GM12878 (cell line): ENCODE results near the gene HEBP1. TPM values are rescaled to one million over a fixed set of nuclear protein-coding genes. Genes with fewer than 3 reads are reported as not detected.

Experiments
- ATAC-seq: fragments of 200-7000 bp; cut with Tn5 transposase; 3 replicates; pipeline ENCODE4 v1.9.1; 2020; ENCODE audit warnings: mild to moderate bottlenecking, moderate library complexity
- BruUV-seq: library from RNA; stranded (reverse); fragments of 400-500 nt; replicated peaks from 2 replicates; lab custom pipeline; 2021; lab: Mats Ljungman, UMichigan
- CTCF ChIA-PET: fragments of 300-600 bp; sonication (Branson Sonifier 250); formaldehyde crosslinking; extraction: SDS; loops from one replicate; lab custom pipeline; 2021; ENCODE audit warnings: inconsistent platforms; lab: Yijun Ruan, JAX
- POLR2A ChIA-PET: fragments of 350-600 bp; formaldehyde crosslinking; extraction: SDS; loops from one replicate; lab custom pipeline; 2021; ENCODE audit warnings: inconsistent platforms; lab: Charles Lee
- RAD21 ChIA-PET: fragments of 300-600 bp; sonication (Branson Sonifier 250); formaldehyde crosslinking; loops from one replicate; lab custom pipeline; 2023; ENCODE audit warnings: antibody characterized with exemption; ENCODE audit not compliant: unreplicated experiment; lab: Charles Lee
- SMC1A ChIA-PET: fragments of 300-600 bp; sonication (Branson Sonifier 250); formaldehyde crosslinking; loops from one replicate; lab custom pipeline; 2023; ENCODE audit not compliant: unreplicated experiment, uncharacterized antibody; lab: Charles Lee
- DNase-seq: peaks from one replicate; pipeline ENCODE4 v3.0.0-alpha.2; 2011; ENCODE audit warnings: low read depth, low spot score
- FAIRE-seq: peaks from 3 replicates; lab custom pipeline; 2011; peaks lifted over from hg19 to GRCh38; lab: Jason Lieb, UNC
- H2AFZ ChIP-seq: 2 replicates; pipeline ENCODE4 v1.6.0; 2011; ENCODE audit warnings: low read depth, low read length, control low read depth; ENCODE audit not compliant: control insufficient read depth
- H3K27ac ChIP-seq: 2 replicates; pipeline ENCODE4 v1.5.1; 2011; ENCODE audit warnings: control low read depth; ENCODE audit not compliant: control insufficient read depth, insufficient read depth
- H3K27me3 ChIP-seq, 2 experiments: replicated peaks in 1 of 2; 2 replicates each; pipeline versions ENCODE4 v1.6.0 to v1.6.1; 2011; ENCODE audit warnings: low read length in 1 of 2; ENCODE audit not compliant: control insufficient read depth in 2 of 2, insufficient read depth in 2 of 2
- H3K36me3 ChIP-seq, 2 experiments: 2 replicates each; pipeline ENCODE4 v1.5.1; 2011; ENCODE audit warnings: low read length in 1 of 2; ENCODE audit not compliant: control insufficient read depth in 2 of 2, insufficient read depth in 2 of 2
- H3K4me1 ChIP-seq: 2 replicates; pipeline ENCODE4 v1.6.1; 2011; ENCODE audit warnings: mild to moderate bottlenecking, low read length, moderate library complexity, mixed read lengths; ENCODE audit not compliant: control insufficient read depth, insufficient read depth
- H3K4me2 ChIP-seq: 2 replicates; pipeline ENCODE4 v1.6.0; 2011; ENCODE audit warnings: control low read depth; ENCODE audit not compliant: control insufficient read depth, insufficient read depth
- H3K4me3 ChIP-seq: fragments of 200-600 bp; sonication (generic); 2 replicates; pipeline ENCODE4 v1.5.1; 2016
- H3K79me2 ChIP-seq: 2 replicates; pipeline ENCODE4 v1.6.0; 2011; ENCODE audit warnings: low read length; ENCODE audit not compliant: control insufficient read depth, insufficient read depth
- H3K9ac ChIP-seq: 2 replicates; pipeline ENCODE4 v1.8.0; 2011; ENCODE audit warnings: low read length, control low read depth, mixed read lengths; ENCODE audit not compliant: control insufficient read depth, insufficient read depth
- H3K9me3 ChIP-seq: replicated peaks from 3 replicates; pipeline ENCODE4 v1.5.1; 2011; ENCODE audit warnings: mild to moderate bottlenecking, low read length; ENCODE audit not compliant: control insufficient read depth, insufficient read depth
- H4K20me1 ChIP-seq: 2 replicates; pipeline ENCODE4 v1.6.0; 2011; ENCODE audit not compliant: control insufficient read depth, insufficient read depth
- ESRRA ChIP-seq: IDR thresholded peaks from 2 replicates; pipeline ENCODE4 v1.6.1; 2012; ENCODE audit warnings: mild to moderate bottlenecking, low read length, improper control_type of control experiment
- JUNB ChIP-seq: IDR thresholded peaks from 2 replicates; pipeline ENCODE4 v1.6.1; 2016; ENCODE audit warnings: antibody characterized with exemption, mild to moderate bottlenecking
- KAT2A ChIP-seq: conservative IDR thresholded peaks from 2 replicates; pipeline ENCODE4 v1.6.1; 2011; ENCODE audit warnings: low read depth, low read length; ENCODE audit not compliant: control insufficient read depth
- PML ChIP-seq: IDR thresholded peaks from 2 replicates; pipeline ENCODE4 v1.6.1; 2012; ENCODE audit warnings: low read length, inconsistent platforms
- WGBS: methylation state at CpG from one replicate; pipeline ENCODE4 v1.1.6; 2016; ENCODE audit warnings: low lambda C conversion rate; ENCODE audit not compliant: insufficient replicate concordance, insufficient coverage; ENCODE audit errors: missing lambda C conversion rate; 5-methylcytosine and 5-hydroxymethylcytosine counted together
- in situ Hi-C: fragments of 300-500 bp; cut with MboI; formaldehyde crosslinking; loops from 9 replicates; pipeline ENCODE4 v1.14.3; 2018; ENCODE audit warnings: mixed read lengths
- intact Hi-C: fragments of 100-400 bp; cut with micrococcal nuclease; formaldehyde crosslinking; loops from one replicate; pipeline ENCODE4 v1.14.2; 2022; ENCODE audit not compliant: unreplicated experiment
- polyA plus RNA-seq, 11 experiments: library from polyadenylated mRNA; depleted of rRNA in 4 of 11; unstranded in 6 of 11; stranded (reverse) in 5 of 11; fragments of >200 nt; fragmentation: Nextera tagmentation in 4 of 11; fragmentation: Illumina TruSeq in 1 of 11; extraction: Ambion mirVana in 4 of 11; extraction: Trizol in 1 of 11; gene quantifications; 1 replicate in 1 of 11; 2 replicates in 10 of 11; pipeline versions ENCODE4 v1.2.1 to v1.2.3, GENCODE V29; 2011 to 2016; ENCODE audit warnings: inconsistent platforms in 2 of 11, missing spikeins in 2 of 11, low read depth in 1 of 11
- small RNA-seq: library from RNA; depleted of rRNA; stranded (forward); fragments of <200 nt; gene quantifications from one replicate; pipeline ENCODE3, GENCODE V24; 2014
- total RNA-seq, 4 experiments: library from RNA; depleted of rRNA in 3 of 4; stranded (reverse); fragments of >200 nt in 3 of 4; fragmentation: Illumina TruSeq in 1 of 4; extraction: Trizol in 1 of 4; gene quantifications; 2 replicates each; pipeline versions ENCODE4 v1.2.1 to v1.2.3, GENCODE V29; 2013 to 2021
- TF ChIP-seq, protein P1 (sequence below): fragments of 450-650 bp; IDR thresholded peaks from 2 replicates; pipeline ENCODE4 v1.6.1; 2017; ENCODE audit warnings: low read depth, mild to moderate bottlenecking, moderate library complexity

HEBP1 gene
- total and polyA plus RNA-seq, 10 of the 15 experiments (the other 5 are each of a cell fraction or from before 2014, with no cell fraction given) = 0.07 to 0.32 (median 0.18) TPM; not detected in 5

DNA sequence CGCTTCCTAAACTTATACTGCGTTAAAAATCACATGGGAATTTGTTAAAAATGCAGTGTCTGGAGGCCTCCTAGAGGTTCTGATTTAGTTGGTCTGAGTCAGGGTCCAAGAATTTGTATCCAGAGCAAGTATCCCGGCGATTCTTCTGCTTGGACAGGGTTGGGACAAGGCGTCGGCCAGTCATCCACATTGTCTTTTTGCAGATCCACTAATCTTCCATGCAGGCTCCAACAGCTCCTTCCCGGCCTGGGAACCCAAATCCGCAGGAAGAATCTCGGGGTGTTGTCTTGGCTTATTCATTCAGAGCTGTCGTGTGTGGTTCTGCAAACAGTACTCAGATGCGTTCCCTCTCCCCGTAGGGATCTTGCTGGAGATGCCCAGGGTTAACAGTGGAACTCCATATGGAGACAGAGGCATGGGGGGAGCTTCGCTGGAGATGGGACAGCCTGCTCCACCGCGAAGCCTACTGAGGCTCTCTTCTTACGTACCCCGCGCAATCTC lies 73.4 kb downstream of the HEBP1 start (continued):
- TF ChIP-seq, protein P1, sequence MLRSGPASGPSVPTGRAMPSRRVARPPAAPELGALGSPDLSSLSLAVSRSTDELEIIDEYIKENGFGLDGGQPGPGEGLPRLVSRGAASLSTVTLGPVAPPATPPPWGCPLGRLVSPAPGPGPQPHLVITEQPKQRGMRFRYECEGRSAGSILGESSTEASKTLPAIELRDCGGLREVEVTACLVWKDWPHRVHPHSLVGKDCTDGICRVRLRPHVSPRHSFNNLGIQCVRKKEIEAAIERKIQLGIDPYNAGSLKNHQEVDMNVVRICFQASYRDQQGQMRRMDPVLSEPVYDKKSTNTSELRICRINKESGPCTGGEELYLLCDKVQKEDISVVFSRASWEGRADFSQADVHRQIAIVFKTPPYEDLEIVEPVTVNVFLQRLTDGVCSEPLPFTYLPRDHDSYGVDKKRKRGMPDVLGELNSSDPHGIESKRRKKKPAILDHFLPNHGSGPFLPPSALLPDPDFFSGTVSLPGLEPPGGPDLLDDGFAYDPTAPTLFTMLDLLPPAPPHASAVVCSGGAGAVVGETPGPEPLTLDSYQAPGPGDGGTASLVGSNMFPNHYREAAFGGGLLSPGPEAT = no peak
- no peak for TF ChIP-seq JUNB
- TF ChIP-seq, all 136 proteins: peak for 0

DNA sequence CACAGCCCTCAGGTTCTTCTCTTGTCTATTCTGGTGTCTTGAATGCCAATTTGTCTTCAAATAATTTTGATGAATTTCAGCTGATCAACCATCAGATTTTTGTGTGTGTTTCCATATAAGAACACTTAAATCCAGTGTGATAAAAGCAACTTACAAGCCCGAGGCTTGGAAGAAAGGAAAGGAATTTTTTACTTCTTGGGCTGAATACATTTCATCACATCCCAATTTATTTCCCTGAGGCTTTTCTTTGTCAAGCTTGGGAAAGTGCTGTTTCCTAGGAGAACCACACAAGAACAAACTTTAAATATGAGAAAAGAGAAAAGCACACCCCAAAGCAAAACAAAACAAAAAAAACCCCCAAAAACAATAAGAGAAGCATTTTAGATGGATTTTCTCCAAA lies 74.7 kb downstream of the HEBP1 start:
- Histone ChIP-seq H3K27ac (no peak overlapping the region), H3K27me3 (no peaks in the 10 kb centered on the region; a peak in 1 of 4 replicates), H4K20me1 (no peaks in the 10 kb centered on the region), H3K4me3 (no peak overlapping the region), H3K4me2 (no peak overlapping the region), H3K79me2 (no peaks in the 10 kb centered on the region), H3K36me3 (no peaks in the 10 kb centered on the region), H3K9ac (no peak overlapping the region), H3K4me1 (no peaks in the 10 kb centered on the region), H2AFZ (no peak overlapping the region), H3K9me3 (no peaks in the 10 kb centered on the region)
- ATAC-seq = no peak
- DNase-seq = no peak
- RAD21 ChIA-PET = no interaction called here
- no TSS peak for BruUV-seq
- in situ Hi-C loops = no loop called here
- FAIRE-seq = no peak
- 0% methylated on average over 1 of the region's 1 CpG for WGBS
- CTCF ChIA-PET = no interaction called here
- POLR2A ChIA-PET = no interaction called here
- intact Hi-C loops = no loop called here
- SMC1A ChIA-PET = interaction anchor here (1.0 kb wide), 1 partner anchor 9 kb away, joined by 3 read pairs; no protein-coding TSS in a partner anchor
- TF ChIP-seq ESRRA (no peak), KAT2A (no peak), PML (no peak)

Small RNA genes lying within 50 kb of the gene (small RNA-seq; reads per million reads assigned to genes)
- gene RF00604 = not detected

Other genes starting within 250 kb of the HEBP1 start
- 6.2 and 7.0 TPM in 2 replicates for gene APOLD1, start 214.6 kb downstream of the HEBP1 start, total RNA-seq (2014; rRNA removed)
- gene APOLD1, start 214.6 kb downstream of the HEBP1 start, total RNA-seq (2014; rRNA removed; fragmentation: Illumina TruSeq; extraction: Trizol) = 4.5 TPM in 2 replicates
- gene APOLD1, start 214.6 kb downstream of the HEBP1 start, total RNA-seq (2021) = 5.0 and 5.3 TPM in 2 replicates
- 3.9 TPM in 2 replicates for gene APOLD1, start 214.6 kb downstream of the HEBP1 start, polyA plus RNA-seq (2011; rRNA removed)
- 2.8 and 3.0 TPM in 2 replicates for gene APOLD1, start 214.6 kb downstream of the HEBP1 start, polyA plus RNA-seq (2014; fragmentation: Illumina TruSeq; extraction: Trizol)
- gene APOLD1, start 214.6 kb downstream of the HEBP1 start, polyA plus RNA-seq (2014; fragmentation: Nextera tagmentation; extraction: Ambion mirVana) = 1 to 10 TPM; 1.1 to 1.4 TPM
- 3.5 and 4.7 TPM in 2 replicates for gene APOLD1, start 214.6 kb downstream of the HEBP1 start, polyA plus RNA-seq (2014; rRNA removed)
- gene APOLD1, start 214.6 kb downstream of the HEBP1 start, polyA plus RNA-seq (2016; fragmentation: Nextera tagmentation; extraction: Ambion mirVana) = 1 to 10 TPM; 8.6 to 8.9 TPM
- 84.8 and 101 TPM in 2 replicates for gene DDX47, start 186.9 kb downstream of the HEBP1 start, total RNA-seq (2014; rRNA removed)
- gene DDX47, start 186.9 kb downstream of the HEBP1 start, total RNA-seq (2014; rRNA removed; fragmentation: Illumina TruSeq; extraction: Trizol) = 108 and 109 TPM in 2 replicates
- gene DDX47, start 186.9 kb downstream of the HEBP1 start, total RNA-seq (2021) = 94.0 and 94.5 TPM in 2 replicates
- 120 and 126 TPM in 2 replicates for gene DDX47, start 186.9 kb downstream of the HEBP1 start, polyA plus RNA-seq (2011; rRNA removed)
- gene DDX47, start 186.9 kb downstream of the HEBP1 start, polyA plus RNA-seq (2014; fragmentation: Illumina TruSeq; extraction: Trizol) = 119 and 142 TPM in 2 replicates
- gene DDX47, start 186.9 kb downstream of the HEBP1 start, polyA plus RNA-seq (2014; fragmentation: Nextera tagmentation; extraction: Ambion mirVana) = 100 to 1,000 TPM; 244 to 266 TPM
- 71.6 and 85.0 TPM in 2 replicates for gene DDX47, start 186.9 kb downstream of the HEBP1 start, polyA plus RNA-seq (2014; rRNA removed)
- 100 to 1,000 TPM; 125 to 132 TPM for gene DDX47, start 186.9 kb downstream of the HEBP1 start, polyA plus RNA-seq (2016; fragmentation: Nextera tagmentation; extraction: Ambion mirVana)
- gene GPRC5A, start 108.7 kb downstream of the HEBP1 start, total RNA-seq (2014; rRNA removed) = 0.40 and 0.71 TPM in 2 replicates
- 0.67 and 1.3 TPM in 2 replicates for gene GPRC5A, start 108.7 kb downstream of the HEBP1 start, total RNA-seq (2014; rRNA removed; fragmentation: Illumina TruSeq; extraction: Trizol)
- 2.8 and 3.5 TPM in 2 replicates for gene GPRC5A, start 108.7 kb downstream of the HEBP1 start, total RNA-seq (2021)
- 0.01 and 0.10 TPM in 2 replicates for gene GPRC5A, start 108.7 kb downstream of the HEBP1 start, polyA plus RNA-seq (2011; rRNA removed)
- 0.95 and 1.5 TPM in 2 replicates for gene GPRC5A, start 108.7 kb downstream of the HEBP1 start, polyA plus RNA-seq (2014; fragmentation: Illumina TruSeq; extraction: Trizol)
- under 1 TPM; 0.72 to 0.75 TPM for gene GPRC5A, start 108.7 kb downstream of the HEBP1 start, polyA plus RNA-seq (2014; fragmentation: Nextera tagmentation; extraction: Ambion mirVana)
- 1.3 and 1.6 TPM in 2 replicates for gene GPRC5A, start 108.7 kb downstream of the HEBP1 start, polyA plus RNA-seq (2014; rRNA removed)
- gene GPRC5A, start 108.7 kb downstream of the HEBP1 start, polyA plus RNA-seq (2016; fragmentation: Nextera tagmentation; extraction: Ambion mirVana) = 1 to 10 TPM; 1.8 to 2.0 TPM
- gene GPRC5D, start 48.1 kb downstream of the HEBP1 start, total RNA-seq (2014; rRNA removed) = 0.82 and 0.90 TPM in 2 replicates
- 0.18 and 0.23 TPM in 2 replicates for gene GPRC5D, start 48.1 kb downstream of the HEBP1 start, total RNA-seq (2014; rRNA removed; fragmentation: Illumina TruSeq; extraction: Trizol)
- not detected in 2 replicates for gene GPRC5D, start 48.1 kb downstream of the HEBP1 start, total RNA-seq (2021)
- not detected in 2 replicates for gene GPRC5D, start 48.1 kb downstream of the HEBP1 start, polyA plus RNA-seq (2011; rRNA removed)
- 0.66 and 0.71 TPM in 2 replicates for gene GPRC5D, start 48.1 kb downstream of the HEBP1 start, polyA plus RNA-seq (2014; fragmentation: Illumina TruSeq; extraction: Trizol)
- gene GPRC5D, start 48.1 kb downstream of the HEBP1 start, polyA plus RNA-seq (2014; fragmentation: Nextera tagmentation; extraction: Ambion mirVana) = under 1 TPM in 1 of 2 experiments, not detected in 1; 0.35 TPM
- gene GPRC5D, start 48.1 kb downstream of the HEBP1 start, polyA plus RNA-seq (2014; rRNA removed) = 0.65 and 0.89 TPM in 2 replicates
- gene GPRC5D, start 48.1 kb downstream of the HEBP1 start, polyA plus RNA-seq (2016; fragmentation: Nextera tagmentation; extraction: Ambion mirVana) = under 1 TPM; 0.32 to 0.37 TPM
- 0.11 and 0.33 TPM in 2 replicates for gene FAM234B, start 44.1 kb upstream of the HEBP1 start, total RNA-seq (2014; rRNA removed)
- gene FAM234B, start 44.1 kb upstream of the HEBP1 start, total RNA-seq (2014; rRNA removed; fragmentation: Illumina TruSeq; extraction: Trizol) = 0.13 and 0.28 TPM in 2 replicates
- 0.29 and 0.36 TPM in 2 replicates for gene FAM234B, start 44.1 kb upstream of the HEBP1 start, total RNA-seq (2021)
- 2.4 and 2.8 TPM in 2 replicates for gene FAM234B, start 44.1 kb upstream of the HEBP1 start, polyA plus RNA-seq (2011; rRNA removed)
- gene FAM234B, start 44.1 kb upstream of the HEBP1 start, polyA plus RNA-seq (2014; fragmentation: Illumina TruSeq; extraction: Trizol) = 0.21 and 0.27 TPM in 2 replicates
- under 1 TPM; 0.09 to 0.16 TPM for gene FAM234B, start 44.1 kb upstream of the HEBP1 start, polyA plus RNA-seq (2014; fragmentation: Nextera tagmentation; extraction: Ambion mirVana)
- gene FAM234B, start 44.1 kb upstream of the HEBP1 start, polyA plus RNA-seq (2014; rRNA removed) = 0.15 and 0.18 TPM in 2 replicates
- gene FAM234B, start 44.1 kb upstream of the HEBP1 start, polyA plus RNA-seq (2016; fragmentation: Nextera tagmentation; extraction: Ambion mirVana) = under 1 TPM; 0.24 to 0.43 TPM
- gene GSG1, start 103.4 kb upstream of the HEBP1 start, total RNA-seq (2014; rRNA removed) = not detected in 2 replicates
- gene GSG1, start 103.4 kb upstream of the HEBP1 start, total RNA-seq (2014; rRNA removed; fragmentation: Illumina TruSeq; extraction: Trizol) = not detected in 2 replicates
- not detected in 2 replicates for gene GSG1, start 103.4 kb upstream of the HEBP1 start, total RNA-seq (2021)
- not detected in 2 replicates for gene GSG1, start 103.4 kb upstream of the HEBP1 start, polyA plus RNA-seq (2011; rRNA removed)
- gene GSG1, start 103.4 kb upstream of the HEBP1 start, polyA plus RNA-seq (2014; fragmentation: Illumina TruSeq; extraction: Trizol) = not detected in 2 replicates
- not detected for gene GSG1, start 103.4 kb upstream of the HEBP1 start, polyA plus RNA-seq (2014; fragmentation: Nextera tagmentation; extraction: Ambion mirVana)
- not detected in 2 replicates for gene GSG1, start 103.4 kb upstream of the HEBP1 start, polyA plus RNA-seq (2014; rRNA removed)
- not detected for gene GSG1, start 103.4 kb upstream of the HEBP1 start, polyA plus RNA-seq (2016; fragmentation: Nextera tagmentation; extraction: Ambion mirVana)
- gene EMP1, start 196.5 kb upstream of the HEBP1 start, total RNA-seq (2014; rRNA removed) = 0.33 and 0.73 TPM in 2 replicates
- 0.09 and 0.28 TPM in 2 replicates for gene EMP1, start 196.5 kb upstream of the HEBP1 start, total RNA-seq (2014; rRNA removed; fragmentation: Illumina TruSeq; extraction: Trizol)
- 0.58 and 0.90 TPM in 2 replicates for gene EMP1, start 196.5 kb upstream of the HEBP1 start, total RNA-seq (2021)
- gene EMP1, start 196.5 kb upstream of the HEBP1 start, polyA plus RNA-seq (2011; rRNA removed) = not detected in 2 replicates
- gene EMP1, start 196.5 kb upstream of the HEBP1 start, polyA plus RNA-seq (2014; fragmentation: Illumina TruSeq; extraction: Trizol) = 0.25 and 0.54 TPM in 2 replicates
- under 1 TPM; 0.10 to 0.20 TPM for gene EMP1, start 196.5 kb upstream of the HEBP1 start, polyA plus RNA-seq (2014; fragmentation: Nextera tagmentation; extraction: Ambion mirVana)
- 0.37 and 0.61 TPM in 2 replicates for gene EMP1, start 196.5 kb upstream of the HEBP1 start, polyA plus RNA-seq (2014; rRNA removed)
- under 1 TPM; 0.24 to 0.25 TPM for gene EMP1, start 196.5 kb upstream of the HEBP1 start, polyA plus RNA-seq (2016; fragmentation: Nextera tagmentation; extraction: Ambion mirVana)